CD14-positive monocyte (primary cell): ENCODE data around the gene AMER1. TPM values are rescaled to one million over a fixed set of nuclear protein-coding genes. Genes with fewer than 3 reads are reported as not detected.

Source experiments
- DNase-seq, 3 donors: peaks; one replicate each; pipeline ENCODE4 v3.0.0-alpha.2; 2011 to 2022
- H2AFZ ChIP-seq: 2 replicates; pipeline ENCODE4 v1.6.0; 2012; ENCODE audit warnings: mild to moderate bottlenecking, low read depth, low read length, inconsistent platforms; ENCODE audit not compliant: insufficient read depth, poor library complexity, severe bottlenecking
- H3K27ac ChIP-seq, 2 donors: 1 replicate in 1 of 2; 2 replicates in 1 of 2; pipeline ENCODE4 v1.5.1; 2012 to 2013; ENCODE audit warnings: low read length in 2 of 2, control low read depth in 1 of 2, inconsistent platforms in 1 of 2, low read depth in 1 of 2, mild to moderate bottlenecking in 1 of 2
- H3K27me3 ChIP-seq, 2 donors: one replicate each; pipeline versions ENCODE4 v1.6.0 to v1.6.1; 2011 to 2013; ENCODE audit warnings: low read length in 2 of 2; ENCODE audit not compliant: control insufficient read depth in 2 of 2, insufficient read depth in 2 of 2
- H3K36me3 ChIP-seq, 2 donors: replicated peaks in 1 of 2; 1 replicate in 1 of 2; 2 replicates in 1 of 2; pipeline versions ENCODE4 v1.5.1 to v1.6.1; 2012 to 2013; ENCODE audit warnings: low read length in 2 of 2, control low read depth in 1 of 2, inconsistent platforms in 1 of 2, mild to moderate bottlenecking in 1 of 2; ENCODE audit not compliant: insufficient read depth in 2 of 2, control insufficient read depth in 1 of 2
- H3K4me1 ChIP-seq, 2 donors: 1 replicate in 1 of 2; 2 replicates in 1 of 2; pipeline versions ENCODE4 v1.5.1 to v1.6.1; 2012 to 2013; ENCODE audit warnings: low read length in 2 of 2, control low read depth in 1 of 2, inconsistent platforms in 1 of 2, mild to moderate bottlenecking in 1 of 2, moderate library complexity in 1 of 2; ENCODE audit not compliant: insufficient read depth in 2 of 2, control insufficient read depth in 1 of 2
- H3K4me2 ChIP-seq: replicated peaks from 2 replicates; pipeline ENCODE3; 2012; ENCODE audit warnings: low read length, moderate library complexity, mild to moderate bottlenecking; ENCODE audit not compliant: poor library complexity, severe bottlenecking; ENCODE audit errors: extremely low read depth
- H3K4me3 ChIP-seq, 3 experiments: fragments of 200-600 bp in 1 of 3; sonication (generic) in 1 of 3; replicated peaks in 1 of 3; 1 replicate in 2 of 3; 2 replicates in 1 of 3; pipeline ENCODE4 v1.5.1; 2011 to 2013; ENCODE audit warnings: low read length in 3 of 3, mild to moderate bottlenecking in 3 of 3, control low read depth in 2 of 3, low read depth in 2 of 3, inconsistent platforms in 1 of 3, moderate library complexity in 1 of 3
- H3K79me2 ChIP-seq: 2 replicates; pipeline ENCODE4 v1.6.0; 2012; ENCODE audit warnings: mild to moderate bottlenecking, control low read depth, inconsistent platforms, low read length, moderate library complexity; ENCODE audit not compliant: insufficient read depth
- H3K9ac ChIP-seq: 2 replicates; pipeline ENCODE4 v1.6.0; 2017; ENCODE audit warnings: low read length, mild to moderate bottlenecking; ENCODE audit not compliant: insufficient read depth, poor library complexity, severe bottlenecking
- H3K9me3 ChIP-seq, 2 donors: replicated peaks in 1 of 2; 1 replicate in 1 of 2; 2 replicates in 1 of 2; pipeline versions ENCODE4 v1.5.1 to v1.6.1; 2012 to 2013; ENCODE audit warnings: low read length in 2 of 2, control low read depth in 1 of 2; ENCODE audit not compliant: control insufficient read depth in 1 of 2, insufficient read depth in 1 of 2
- H4K20me1 ChIP-seq: 2 replicates; pipeline ENCODE4 v1.6.0; 2012; ENCODE audit warnings: mild to moderate bottlenecking, low read length, control low read depth, moderate library complexity; ENCODE audit not compliant: insufficient read depth
- H3K27ac Mint-ChIP-seq, 7 donors: one replicate each; pipeline ENCODE4 v1.8.0; 2020; ENCODE audit warnings: mild to moderate bottlenecking in 7 of 7, mixed read lengths in 7 of 7, moderate library complexity in 6 of 7, inconsistent platforms in 2 of 7
- H3K27me3 Mint-ChIP-seq, 3 donors: one replicate each; pipeline ENCODE4 v1.8.0; 2021 to 2022; ENCODE audit warnings: low read depth in 3 of 3, mild to moderate bottlenecking in 3 of 3, mixed read lengths in 3 of 3, moderate library complexity in 3 of 3, inconsistent platforms in 1 of 3
- H3K36me3 Mint-ChIP-seq, 2 donors: one replicate each; pipeline ENCODE4 v1.8.0; 2020; ENCODE audit warnings: mixed read lengths in 2 of 2, inconsistent platforms in 1 of 2, mild to moderate bottlenecking in 1 of 2
- H3K4me1 Mint-ChIP-seq: one replicate; pipeline ENCODE4 v1.8.0; 2020; ENCODE audit warnings: mild to moderate bottlenecking, mixed read lengths
- H3K4me3 Mint-ChIP-seq, 2 donors: one replicate each; pipeline ENCODE4 v1.8.0; 2020; ENCODE audit warnings: mild to moderate bottlenecking in 2 of 2, mixed read lengths in 2 of 2, moderate library complexity in 1 of 2
- H3K9me3 Mint-ChIP-seq, 7 donors: one replicate each; pipeline ENCODE4 v1.8.0; 2020 to 2022; ENCODE audit warnings: mixed read lengths in 7 of 7, mild to moderate bottlenecking in 6 of 7, moderate library complexity in 6 of 7, inconsistent platforms in 2 of 7
- WGBS: methylation state at CpG from one replicate; pipeline ENCODE4 v1.1.5; 2013; ENCODE audit warnings: missing lambda C conversion rate; ENCODE audit not compliant: insufficient coverage; 5-methylcytosine and 5-hydroxymethylcytosine counted together
- intact Hi-C, 2 donors: fragments of 100-400 bp; cut with micrococcal nuclease; formaldehyde crosslinking; loops; one replicate each; pipeline versions ENCODE4 v1.15.0 to v1.15.1; 2023
- polyA plus RNA-seq, 3 donors: library from polyadenylated mRNA; depleted of rRNA in 1 of 3; unstranded in 2 of 3; stranded (reverse) in 1 of 3; fragments of 300-500 nt in 2 of 3; fragments of >200 nt in 1 of 3; fragmentation: Illumina TruSeq in 2 of 3; gene quantifications; 1 replicate in 2 of 3; 2 replicates in 1 of 3; pipeline ENCODE4 v1.2.3, GENCODE V29; 2012 to 2021
- TF ChIP-seq, protein P1 (sequence below): fragments of 200-600 bp; IDR thresholded peaks from one replicate; pipeline ENCODE4 v1.8.0; 2022; ENCODE audit warnings: antibody characterized with exemption, mild to moderate bottlenecking

AMER1 gene
- polyA plus RNA-seq, 3 donors, result 0.02 to 0.97 (median 0.03) TPM

DNA sequence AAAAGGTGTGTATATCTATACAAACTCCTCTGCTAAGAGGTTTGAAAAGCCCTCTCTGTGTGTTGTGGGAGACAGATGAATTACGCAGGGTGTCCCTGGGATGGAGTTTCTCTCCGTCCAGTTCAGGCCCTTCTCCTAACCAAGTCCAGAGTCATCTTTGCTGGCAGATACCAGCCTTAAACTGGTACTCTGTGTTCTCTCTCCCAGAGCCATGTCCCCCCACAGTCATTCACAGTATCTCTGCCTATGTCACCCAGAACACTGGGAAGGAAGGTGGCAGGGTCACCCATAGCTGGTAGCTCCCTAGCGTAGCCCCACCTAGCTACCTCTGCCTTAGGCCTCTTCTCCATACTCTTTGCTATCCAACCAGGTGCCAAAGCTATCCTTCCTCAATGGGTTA lies 8.9 kb downstream of the AMER1 start:
- H4K20me1 ChIP-seq, result no peaks in the 10 kb centered on the region
- no peak overlapping the region for H2AFZ ChIP-seq
- H3K27me3 ChIP-seq, result no peaks in the 10 kb centered on the region
- TF ChIP-seq, protein P1, sequence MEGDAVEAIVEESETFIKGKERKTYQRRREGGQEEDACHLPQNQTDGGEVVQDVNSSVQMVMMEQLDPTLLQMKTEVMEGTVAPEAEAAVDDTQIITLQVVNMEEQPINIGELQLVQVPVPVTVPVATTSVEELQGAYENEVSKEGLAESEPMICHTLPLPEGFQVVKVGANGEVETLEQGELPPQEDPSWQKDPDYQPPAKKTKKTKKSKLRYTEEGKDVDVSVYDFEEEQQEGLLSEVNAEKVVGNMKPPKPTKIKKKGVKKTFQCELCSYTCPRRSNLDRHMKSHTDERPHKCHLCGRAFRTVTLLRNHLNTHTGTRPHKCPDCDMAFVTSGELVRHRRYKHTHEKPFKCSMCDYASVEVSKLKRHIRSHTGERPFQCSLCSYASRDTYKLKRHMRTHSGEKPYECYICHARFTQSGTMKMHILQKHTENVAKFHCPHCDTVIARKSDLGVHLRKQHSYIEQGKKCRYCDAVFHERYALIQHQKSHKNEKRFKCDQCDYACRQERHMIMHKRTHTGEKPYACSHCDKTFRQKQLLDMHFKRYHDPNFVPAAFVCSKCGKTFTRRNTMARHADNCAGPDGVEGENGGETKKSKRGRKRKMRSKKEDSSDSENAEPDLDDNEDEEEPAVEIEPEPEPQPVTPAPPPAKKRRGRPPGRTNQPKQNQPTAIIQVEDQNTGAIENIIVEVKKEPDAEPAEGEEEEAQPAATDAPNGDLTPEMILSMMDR, result no peak
- peaks cover 0 to 3% (median 0%) of the 10 kb centered on the region in 7 donors for H3K9me3 Mint-ChIP-seq
- intact Hi-C loops, result no loop called here
- H3K4me3 ChIP-seq, result no peak overlapping the region
- no peaks in the 10 kb centered on the region for H3K4me1 Mint-ChIP-seq
- H3K4me2 ChIP-seq, result no peak overlapping the region
- peaks cover 0 to 10% (median 2%) of the 10 kb centered on the region in 3 donors for H3K27me3 Mint-ChIP-seq
- H3K9ac ChIP-seq, result no peak overlapping the region
- no peak for DNase-seq
- no peak overlapping the region for H3K27ac Mint-ChIP-seq
- H3K36me3 Mint-ChIP-seq, result peaks cover 6 to 7% of the 10 kb centered on the region in 2 donors
- no peaks in the 10 kb centered on the region for H3K36me3 ChIP-seq
- H3K4me1 ChIP-seq, result no peaks in the 10 kb centered on the region
- no peaks in the 10 kb centered on the region for H3K9me3 ChIP-seq
- H3K27ac ChIP-seq, result no peak overlapping the region
- WGBS, result no CpG with 5 or more reads among the region's 3 CpGs
- no peak overlapping the region for H3K4me3 Mint-ChIP-seq
- no peaks in the 10 kb centered on the region for H3K79me2 ChIP-seq

DNA sequence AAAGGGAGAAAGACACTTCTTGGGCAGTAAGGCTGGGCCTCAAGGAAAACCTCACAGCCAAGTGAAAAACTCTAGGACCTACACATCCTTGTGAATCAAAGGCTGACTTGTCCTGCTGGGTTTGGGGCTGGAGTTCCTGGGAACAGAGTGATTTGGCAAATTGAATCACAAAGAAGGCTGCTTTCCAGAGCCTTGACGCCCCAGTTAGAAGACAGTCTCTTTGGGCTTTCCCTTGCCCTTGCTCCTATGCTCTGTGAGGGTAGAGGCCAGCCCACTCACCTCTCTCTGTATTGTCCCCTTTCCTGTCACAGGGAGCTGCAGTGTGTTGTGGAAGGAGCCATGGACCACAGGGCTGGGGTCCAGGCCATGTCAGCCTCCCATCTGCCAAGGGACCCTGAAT lies 9.6 kb downstream of the AMER1 start:
- Histone ChIP-seq H3K9me3 (no peaks in the 10 kb centered on the region), H3K4me1 (no peaks in the 10 kb centered on the region), H3K36me3 (no peaks in the 10 kb centered on the region), H3K79me2 (no peaks in the 10 kb centered on the region), H4K20me1 (no peaks in the 10 kb centered on the region), H3K27me3 (no peaks in the 10 kb centered on the region), H3K4me2 (no peak overlapping the region), H2AFZ (no peak overlapping the region), H3K27ac (no peak overlapping the region), H3K4me3 (no peak overlapping the region), H3K9ac (no peak overlapping the region)
- no peaks in the 10 kb centered on the region for H3K4me1 Mint-ChIP-seq
- peaks cover 12% of the 10 kb centered on the region in 2 donors for H3K36me3 Mint-ChIP-seq
- TF ChIP-seq, protein P1, result no peak
- no peak overlapping the region for H3K27ac Mint-ChIP-seq
- DNase-seq, result no peak
- no peak overlapping the region for H3K4me3 Mint-ChIP-seq
- intact Hi-C loops, result no loop called here
- H3K27me3 Mint-ChIP-seq, result peaks cover 0 to 10% (median 2%) of the 10 kb centered on the region in 3 donors
- H3K9me3 Mint-ChIP-seq, result peaks cover 0 to 5% (median 0%) of the 10 kb centered on the region in 7 donors
- WGBS, result 100% methylated on average over 1 of the region's 1 CpG
